Suprapubic skin (tissue), 4 donors: Measurements from ENCODE around the gene PNRC1. TPM values are rescaled to one million over a fixed set of nuclear protein-coding genes. Genes with fewer than 3 reads are reported as not detected.
A peak's percentile ranks its signal among the peaks of the same experiment; 100 is the strongest.
"Not testable (repeated sequence)": the region's sequence is repeated elsewhere in the genome, so short reads cannot be mapped to it uniquely, and the experiment has no call there.

ENCODE experiments used
- DNase-seq, 2 donors: peaks; one replicate each; pipeline ENCODE4 v3.0.0-alpha.2; 2019; ENCODE audit warnings: low spot score in 2 of 2
- H3K27ac ChIP-seq: fragments of 200-600 bp; sonication (generic); one replicate; pipeline ENCODE4 v1.5.1; 2019
- H3K27me3 ChIP-seq: fragments of 200-600 bp; sonication (generic); one replicate; pipeline ENCODE4 v1.5.1; 2019
- H3K36me3 ChIP-seq: fragments of 200-600 bp; sonication (generic); one replicate; pipeline ENCODE4 v1.5.1; 2019
- H3K4me1 ChIP-seq: fragments of 200-600 bp; sonication (generic); one replicate; pipeline ENCODE4 v1.5.1; 2019
- H3K4me3 ChIP-seq: fragments of 200-600 bp; sonication (generic); one replicate; pipeline ENCODE4 v1.5.1; 2019; ENCODE audit warnings: mild to moderate bottlenecking
- H3K9me3 ChIP-seq: fragments of 200-600 bp; sonication (generic); one replicate; pipeline ENCODE4 v1.5.1; 2019
- EP300 ChIP-seq: sonication (generic); formaldehyde crosslinking; IDR thresholded peaks from one replicate; pipeline ENCODE4 v1.6.1; 2017; ENCODE audit warnings: antibody characterized with exemption
- POLR2A ChIP-seq, 2 donors: fragments of 450-650 bp; IDR thresholded peaks; one replicate each; pipeline ENCODE4 v1.6.1; 2017; ENCODE audit warnings: antibody characterized with exemption in 2 of 2, mild to moderate bottlenecking in 2 of 2, moderate library complexity in 2 of 2
- POLR2AphosphoS5 ChIP-seq, 3 donors: sonication (generic); formaldehyde crosslinking; IDR thresholded peaks; one replicate each; pipeline ENCODE4 v1.6.1; 2017; ENCODE audit warnings: antibody characterized with exemption in 3 of 3
- WGBS: methylation state at CpG from one replicate; pipeline ENCODE4 v1.1.5; 2018; 5-methylcytosine and 5-hydroxymethylcytosine counted together
- total RNA-seq, 4 donors: library from RNA; depleted of rRNA; stranded (reverse); fragments of >200 nt; gene quantifications; one replicate each; pipeline ENCODE4 v1.1.0, GENCODE V29; 2016
- TF ChIP-seq, protein P1 (sequence below), 2 donors: fragments of 200-600 bp in 1 of 2; fragments of 450-650 bp in 1 of 2; sonication (generic) in 1 of 2; IDR thresholded peaks; one replicate each; pipeline ENCODE4 v1.5.1; 2016 to 2019; ENCODE audit warnings: antibody characterized with exemption in 2 of 2, mild to moderate bottlenecking in 1 of 2, moderate library complexity in 1 of 2

The PNRC1 gene
- 100 to 1,000 TPM; 238 to 292 (median 271) TPM for total RNA-seq

- peaks cover 24% of the 10 kb centered on the region for H3K36me3 ChIP-seq
- peak within 1 kb of the TSS; percentile 96 for H3K27ac ChIP-seq
- peak within 1 kb of the TSS; percentile 71 for H3K4me3 ChIP-seq
- WGBS: 1% methylated on average over 38 of the region's 63 CpGs
- peak; percentile 100 for DNase-seq
- peaks cover 31% of the 10 kb centered on the region for H3K4me1 ChIP-seq
- H3K9me3 ChIP-seq: no peaks in the 10 kb centered on the region
- no peaks in the 10 kb centered on the region for H3K27me3 ChIP-seq
- TF ChIP-seq POLR2A (IDR thresholded peaks at IDR 0.05) (peak; percentile 99 to 100), EP300 (no peak), POLR2AphosphoS5 (IDR thresholded peaks at IDR 0.05) (peak; percentile 98 to 100 (median 98))
- TF ChIP-seq, protein P1, sequence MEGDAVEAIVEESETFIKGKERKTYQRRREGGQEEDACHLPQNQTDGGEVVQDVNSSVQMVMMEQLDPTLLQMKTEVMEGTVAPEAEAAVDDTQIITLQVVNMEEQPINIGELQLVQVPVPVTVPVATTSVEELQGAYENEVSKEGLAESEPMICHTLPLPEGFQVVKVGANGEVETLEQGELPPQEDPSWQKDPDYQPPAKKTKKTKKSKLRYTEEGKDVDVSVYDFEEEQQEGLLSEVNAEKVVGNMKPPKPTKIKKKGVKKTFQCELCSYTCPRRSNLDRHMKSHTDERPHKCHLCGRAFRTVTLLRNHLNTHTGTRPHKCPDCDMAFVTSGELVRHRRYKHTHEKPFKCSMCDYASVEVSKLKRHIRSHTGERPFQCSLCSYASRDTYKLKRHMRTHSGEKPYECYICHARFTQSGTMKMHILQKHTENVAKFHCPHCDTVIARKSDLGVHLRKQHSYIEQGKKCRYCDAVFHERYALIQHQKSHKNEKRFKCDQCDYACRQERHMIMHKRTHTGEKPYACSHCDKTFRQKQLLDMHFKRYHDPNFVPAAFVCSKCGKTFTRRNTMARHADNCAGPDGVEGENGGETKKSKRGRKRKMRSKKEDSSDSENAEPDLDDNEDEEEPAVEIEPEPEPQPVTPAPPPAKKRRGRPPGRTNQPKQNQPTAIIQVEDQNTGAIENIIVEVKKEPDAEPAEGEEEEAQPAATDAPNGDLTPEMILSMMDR (IDR thresholded peaks at IDR 0.05): no peak
Measured at GRCh38 chr6:89080281-89081128, at the start of gene PNRC1. PNRC1 (plus strand) TSS chr6:89080751; CDS start chr6:89080895, 144 bp downstream.

- DNase-seq: no peak
- Histone ChIP-seq H3K27ac (no peak overlapping the region), H3K9me3 (no peaks in the 10 kb centered on the region), H3K4me1 (peaks cover 56% of the 10 kb centered on the region), H3K4me3 (no peak overlapping the region), H3K27me3 (no peaks in the 10 kb centered on the region), H3K36me3 (no peaks in the 10 kb centered on the region)
- 38% methylated on average over 2 of the region's 2 CpGs for WGBS
- no peak for TF ChIP-seq POLR2A (IDR thresholded peaks at IDR 0.05)
- TF ChIP-seq, protein P1 (IDR thresholded peaks at IDR 0.05): no peak
- TF ChIP-seq EP300: no peak
- TF ChIP-seq POLR2AphosphoS5 (IDR thresholded peaks at IDR 0.05): no peak
Measured at GRCh38 chr6:89032599-89032998, 48.0 kb upstream of the PNRC1 start.

DNA sequence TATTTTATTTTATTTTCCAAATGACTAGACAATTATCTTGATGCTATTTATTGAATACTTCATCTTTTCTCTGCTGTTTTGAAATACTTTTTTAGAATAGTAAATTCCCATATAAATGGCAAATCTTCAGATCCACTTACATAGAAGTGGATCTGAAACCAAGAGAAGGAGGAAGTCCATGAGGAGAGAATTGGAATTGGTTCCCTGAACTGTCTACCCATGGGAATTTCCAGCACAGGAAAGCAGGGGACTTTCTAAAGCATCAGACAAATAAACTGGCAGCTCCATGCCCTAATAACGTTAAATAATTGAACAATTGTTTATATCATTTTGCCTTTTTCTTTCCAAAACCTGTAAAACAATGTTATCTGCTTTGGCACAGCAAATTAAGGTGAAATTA lies 47.1 kb upstream of the PNRC1 start:
- Histone ChIP-seq H3K36me3 (no peaks in the 10 kb centered on the region), H3K27ac (peak overlapping the region; percentile 87), H3K4me1 (peaks cover 48% of the 10 kb centered on the region), H3K9me3 (no peaks in the 10 kb centered on the region), H3K27me3 (no peaks in the 10 kb centered on the region), H3K4me3 (no peak overlapping the region)
- TF ChIP-seq, protein P1 (IDR thresholded peaks at IDR 0.05): no peak
- TF ChIP-seq POLR2A (IDR thresholded peaks at IDR 0.05) (no peak), POLR2AphosphoS5 (IDR thresholded peaks at IDR 0.05) (no peak), EP300 (no peak)
- WGBS: 21% methylated on average over 1 of the region's 1 CpG
- no peak for DNase-seq

DNA sequence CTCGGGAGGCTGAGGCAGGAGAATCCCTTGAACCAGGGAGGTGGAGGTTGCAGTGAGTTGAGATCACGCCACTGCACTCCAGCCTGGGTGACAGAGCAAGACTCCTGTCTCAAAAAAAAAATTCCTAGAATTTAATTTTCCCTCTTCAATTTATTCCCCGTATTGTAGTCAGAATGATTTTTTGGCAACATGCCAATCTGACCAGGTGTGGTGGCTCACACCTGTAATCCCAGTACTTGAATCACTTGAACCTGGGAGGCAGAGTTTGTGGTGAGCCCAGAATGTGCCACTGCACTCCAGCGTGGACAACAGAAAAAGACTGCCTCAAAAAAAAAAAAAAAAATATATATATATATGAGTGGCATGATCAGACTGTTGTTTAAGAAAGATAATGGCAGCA lies 46.4 kb upstream of the PNRC1 start:
- 66% methylated on average over 4 of the region's 4 CpGs for WGBS
- H3K27me3 ChIP-seq, H3K36me3 ChIP-seq, H3K4me3 ChIP-seq, H3K9me3 ChIP-seq, DNase-seq: not testable (repeated sequence)
- Histone ChIP-seq H3K27ac (peak overlapping the region; percentile 87), H3K4me1 (peaks cover 48% of the 10 kb centered on the region)

DNA sequence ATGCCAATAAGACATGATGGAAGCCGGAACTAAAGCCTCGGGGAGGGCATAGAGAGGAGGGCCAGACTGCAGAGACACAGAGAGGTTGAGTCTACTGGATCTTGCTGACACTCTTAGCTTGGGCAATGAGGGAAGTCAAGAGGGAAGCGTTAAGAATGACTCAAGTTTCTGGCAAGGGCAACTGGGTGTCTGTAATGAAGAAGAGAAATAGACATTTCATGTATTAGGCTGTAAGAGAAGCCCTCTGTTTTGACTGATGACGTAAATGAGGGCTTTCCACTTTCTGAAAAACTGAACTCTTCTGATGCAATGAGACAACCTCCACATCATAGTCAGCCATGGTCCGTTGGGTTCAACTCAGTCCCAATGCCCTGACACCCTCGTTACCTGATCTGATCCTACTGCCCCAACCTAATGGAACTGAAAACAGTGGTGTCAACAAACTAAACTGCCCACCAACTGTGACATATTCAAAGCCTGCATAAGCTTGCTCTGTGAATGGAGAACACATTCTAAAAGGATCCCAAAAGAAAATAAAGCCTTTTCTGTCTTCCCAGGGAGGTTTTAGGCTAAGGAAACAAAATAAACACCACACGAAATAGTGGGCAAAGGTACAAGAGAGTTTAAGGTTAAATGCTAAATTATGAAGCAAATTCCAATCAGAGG lies 45.8 kb upstream of the PNRC1 start:
- no peaks in the 10 kb centered on the region for H3K9me3 ChIP-seq
- TF ChIP-seq POLR2A (IDR thresholded peaks at IDR 0.05) (no peak), POLR2AphosphoS5 (IDR thresholded peaks at IDR 0.05) (peak; percentile 3 to 66 (median 59))
- TF ChIP-seq, protein P1 (IDR thresholded peaks at IDR 0.05): no peak
- H3K4me1 ChIP-seq: peaks cover 48% of the 10 kb centered on the region
- peak in 1 of 2 donors; percentile 80 for DNase-seq
- H3K27me3 ChIP-seq: no peaks in the 10 kb centered on the region
- peak overlapping the region; percentile 87 for H3K27ac ChIP-seq
- WGBS: 41% methylated on average over 7 of the region's 7 CpGs
- no peaks in the 10 kb centered on the region for H3K36me3 ChIP-seq
- no peak overlapping the region for H3K4me3 ChIP-seq
